ENCODE results near the gene VPS26C.

The VPS26C gene

DNA sequence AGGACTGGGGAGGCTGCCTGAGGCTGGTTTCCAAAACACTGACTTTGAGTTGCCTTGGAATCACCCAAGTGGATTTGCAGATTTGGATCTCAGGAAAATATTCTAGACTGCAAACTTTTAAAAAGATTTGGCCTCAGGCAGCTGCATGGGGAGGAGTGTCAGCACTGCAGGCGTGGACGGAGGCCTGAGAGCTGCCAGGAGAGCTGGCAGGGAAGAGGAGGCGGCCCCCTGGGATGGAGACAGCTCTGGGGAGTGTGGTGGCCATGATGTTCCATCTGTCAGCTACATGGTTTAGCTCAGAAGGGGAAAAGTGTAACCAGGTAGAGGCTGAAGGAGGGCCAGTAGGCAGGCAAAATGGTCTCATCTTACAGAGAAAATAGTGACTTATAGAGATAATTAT, 72.1 kb downstream of the VPS26C start:
- no peak for TF ChIP-seq POLR2A (IDR thresholded peaks at IDR 0.05; ENCODE audit: low read depth, low read length)
- FAIRE-seq, result no peak
- no peak for DNase-seq (ENCODE audit: insufficient read length, low spot score)

DNA sequence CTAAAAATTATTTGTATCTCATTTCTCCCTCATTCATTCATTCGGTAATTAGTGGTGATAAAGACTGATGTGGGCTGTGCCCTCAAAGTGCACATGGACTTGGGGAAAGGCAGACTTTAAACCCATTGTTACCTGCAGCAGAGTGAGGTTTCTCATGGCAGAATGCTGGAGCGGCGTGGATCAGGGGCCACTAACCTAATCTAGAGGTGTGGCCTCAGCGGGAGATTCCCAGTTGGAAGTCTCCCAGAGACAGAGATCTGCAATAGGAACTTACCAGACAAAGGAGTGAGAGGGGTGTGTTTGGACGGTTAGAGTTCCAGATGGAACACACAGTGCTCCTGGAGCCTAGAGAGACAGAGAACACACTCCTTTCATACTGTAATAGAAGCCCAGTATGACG, 73.5 kb downstream of the VPS26C start:
- DNase-seq (ENCODE audit: insufficient read length, low spot score), result no peak
- FAIRE-seq, result no peak
- no peak for TF ChIP-seq POLR2A (IDR thresholded peaks at IDR 0.05; ENCODE audit: low read depth, low read length)

DNA sequence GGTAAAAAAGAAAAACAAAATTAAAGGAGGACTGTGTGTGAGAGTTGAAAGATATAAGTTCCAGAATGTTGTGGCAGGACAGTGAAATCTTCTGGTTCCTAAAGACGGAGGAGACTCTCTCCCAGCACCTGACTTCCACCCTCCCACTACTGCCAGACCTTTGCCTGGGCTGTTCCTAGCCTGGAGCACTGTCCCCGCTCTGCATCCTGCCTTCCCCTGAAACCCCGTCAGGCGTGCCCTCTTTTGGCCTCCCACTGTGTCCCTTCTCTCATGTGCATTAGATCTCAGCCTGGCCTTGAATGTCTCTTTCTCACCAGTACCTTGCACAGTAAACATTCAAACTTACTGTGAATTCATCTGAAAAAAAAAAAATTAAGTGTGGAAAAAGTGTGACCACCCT, 74.1 kb downstream of the VPS26C start:
- DNase-seq (ENCODE audit: insufficient read length, low spot score) (no peak), FAIRE-seq (no peak)
- TF ChIP-seq POLR2A (IDR thresholded peaks at IDR 0.05; ENCODE audit: low read depth, low read length), result no peak

DNA sequence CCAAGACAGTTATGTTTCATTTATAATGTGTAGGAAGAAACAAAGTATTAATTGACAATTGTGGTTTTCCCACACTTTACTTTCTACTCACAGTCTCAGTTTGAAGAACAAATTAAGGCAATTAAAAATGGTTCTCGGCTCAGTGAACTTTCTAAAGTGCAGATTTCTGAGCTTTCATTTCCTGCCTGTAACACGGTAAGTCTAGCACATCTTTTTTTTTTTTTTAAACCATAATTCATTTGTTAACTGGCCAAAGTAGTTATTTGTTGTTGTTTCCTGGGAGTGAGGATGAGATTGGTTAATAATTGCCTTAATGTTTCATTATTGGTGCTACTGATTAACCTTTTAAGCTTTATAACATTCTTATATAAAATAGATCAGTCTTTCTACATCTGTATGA, 75.1 kb downstream of the VPS26C start:
- no peak for TF ChIP-seq POLR2A (IDR thresholded peaks at IDR 0.05; ENCODE audit: low read depth, low read length)
- DNase-seq (ENCODE audit: insufficient read length, low spot score) (no peak), FAIRE-seq (no peak)

DNA sequence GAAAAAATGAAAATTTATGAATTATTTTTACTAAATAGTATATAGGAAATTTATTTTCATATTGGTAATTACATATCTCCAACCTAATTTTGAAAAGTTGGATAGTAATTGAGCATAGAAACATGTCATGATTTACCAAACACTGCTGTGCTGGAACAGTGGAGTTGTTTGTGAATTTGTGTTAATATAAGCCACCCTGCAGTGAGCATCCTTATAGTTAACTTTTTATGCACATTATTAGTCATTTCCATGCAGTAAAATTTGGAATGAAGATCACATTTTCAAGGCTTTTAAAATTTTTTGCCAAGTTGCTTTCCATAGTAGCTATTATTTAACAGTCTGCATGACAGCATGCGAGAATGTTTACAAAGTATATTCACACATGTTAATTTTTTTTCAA, 78.3 kb downstream of the VPS26C start:
- TF ChIP-seq POLR2A (IDR thresholded peaks at IDR 0.05; ENCODE audit: low read depth, low read length), result no peak
- FAIRE-seq (no peak), DNase-seq (ENCODE audit: insufficient read length, low spot score) (no peak)

DNA sequence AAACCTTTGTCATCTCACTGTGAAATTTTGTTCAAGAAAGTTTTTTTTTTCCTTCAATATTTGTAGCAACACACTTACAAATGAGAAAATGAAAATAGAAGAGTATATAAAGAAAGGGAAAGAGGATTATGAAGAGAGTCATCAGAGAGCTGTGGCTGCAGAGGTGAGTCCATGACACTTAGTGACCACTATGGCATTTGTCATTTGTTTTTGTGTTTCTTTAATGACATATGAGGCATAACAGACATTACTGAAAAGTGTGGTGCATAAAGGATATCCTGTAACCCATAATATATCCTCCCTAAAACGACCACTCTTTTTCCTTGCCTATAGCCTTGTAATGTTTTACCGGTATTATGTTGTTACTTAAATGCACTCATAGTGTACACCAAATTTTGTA, 80.2 kb downstream of the VPS26C start:
- no peak for FAIRE-seq
- TF ChIP-seq POLR2A (IDR thresholded peaks at IDR 0.05; ENCODE audit: low read depth, low read length), result no peak
- DNase-seq (ENCODE audit: insufficient read length, low spot score), result no peak

DNA sequence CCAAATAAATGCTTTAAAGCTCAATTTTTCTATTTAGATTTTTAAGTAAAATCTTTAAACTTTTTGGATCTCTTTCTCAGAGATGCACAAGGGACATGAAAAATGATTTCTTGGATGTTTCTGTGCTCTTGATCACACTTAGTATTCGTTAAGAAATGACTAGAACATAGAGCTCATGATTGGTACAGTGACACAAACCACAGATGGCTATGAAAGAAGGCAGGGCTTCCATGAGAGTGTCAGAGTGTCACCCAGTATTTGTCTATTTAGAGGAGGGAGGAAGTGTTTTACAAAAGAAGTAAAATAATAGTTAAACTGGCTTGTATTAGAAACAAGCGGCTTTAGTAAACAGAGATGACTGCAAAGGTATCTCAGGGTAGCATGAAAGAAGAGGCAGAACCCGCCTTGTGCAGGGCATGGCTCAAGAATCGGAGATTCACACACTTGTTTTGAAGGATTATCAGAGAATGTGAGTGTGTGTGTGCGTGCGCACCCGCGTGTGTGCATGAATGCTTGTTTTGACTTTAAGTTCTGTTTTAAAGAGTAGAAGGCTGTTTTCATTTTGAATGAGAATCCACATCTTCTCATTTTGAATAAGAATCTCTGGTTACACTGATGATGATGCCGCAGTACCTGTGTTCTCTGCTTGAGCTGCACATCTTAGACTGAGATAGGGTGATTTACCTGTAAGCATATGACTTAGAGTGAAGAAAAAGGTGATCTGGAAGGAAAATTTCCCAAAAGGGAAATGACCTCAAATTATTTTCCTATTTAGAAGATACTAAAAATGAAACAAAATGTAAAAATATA, 82.1 kb downstream of the VPS26C start:
- no peak for DNase-seq (ENCODE audit: insufficient read length, low spot score)
- no peak for TF ChIP-seq POLR2A (IDR thresholded peaks at IDR 0.05; ENCODE audit: low read depth, low read length)
- no peak for FAIRE-seq

DNA sequence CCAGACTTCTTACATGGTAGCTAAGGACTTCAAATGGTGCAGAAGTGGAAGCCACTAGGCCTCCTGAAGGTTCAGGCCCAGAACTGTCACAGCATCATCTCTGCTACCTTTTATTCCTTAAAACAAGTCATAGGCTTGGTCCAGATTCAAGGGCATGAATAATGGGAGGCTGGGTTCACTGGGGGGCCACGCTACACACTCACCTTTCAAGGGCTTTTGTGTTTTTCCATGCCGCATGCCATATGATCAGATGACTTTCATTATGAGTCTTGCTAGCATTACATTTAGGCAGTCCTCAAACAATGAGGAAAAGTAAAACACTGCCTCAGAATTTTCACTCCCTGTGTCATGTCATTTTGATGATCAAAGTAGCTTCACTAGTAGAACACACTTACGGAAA, 83.4 kb downstream of the VPS26C start:
- no peak for FAIRE-seq
- DNase-seq (ENCODE audit: insufficient read length, low spot score), result no peak
- no peak for TF ChIP-seq POLR2A (IDR thresholded peaks at IDR 0.05; ENCODE audit: low read depth, low read length)

DNA sequence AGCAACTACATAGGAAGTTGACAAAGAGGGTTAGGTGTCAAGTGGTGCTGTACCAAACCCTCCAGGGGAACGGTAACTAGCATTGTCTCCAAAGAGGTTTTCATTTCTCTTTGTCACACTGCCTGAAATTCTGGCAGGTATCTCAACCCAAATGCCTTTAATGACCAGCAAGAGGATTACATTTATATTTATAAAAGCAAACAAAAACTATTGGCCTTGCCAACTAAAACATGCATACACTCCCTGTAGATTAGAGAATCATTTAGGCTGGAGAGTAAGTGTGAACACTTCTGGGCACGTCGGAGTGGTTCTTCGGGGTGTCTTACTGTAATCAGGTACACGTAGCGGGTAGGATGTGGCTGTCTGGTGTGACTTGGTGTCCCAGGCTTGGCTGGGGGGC, 84.9 kb downstream of the VPS26C start:
- FAIRE-seq, result no peak
- TF ChIP-seq POLR2A (IDR thresholded peaks at IDR 0.05; ENCODE audit: low read depth, low read length), result no peak

DNA sequence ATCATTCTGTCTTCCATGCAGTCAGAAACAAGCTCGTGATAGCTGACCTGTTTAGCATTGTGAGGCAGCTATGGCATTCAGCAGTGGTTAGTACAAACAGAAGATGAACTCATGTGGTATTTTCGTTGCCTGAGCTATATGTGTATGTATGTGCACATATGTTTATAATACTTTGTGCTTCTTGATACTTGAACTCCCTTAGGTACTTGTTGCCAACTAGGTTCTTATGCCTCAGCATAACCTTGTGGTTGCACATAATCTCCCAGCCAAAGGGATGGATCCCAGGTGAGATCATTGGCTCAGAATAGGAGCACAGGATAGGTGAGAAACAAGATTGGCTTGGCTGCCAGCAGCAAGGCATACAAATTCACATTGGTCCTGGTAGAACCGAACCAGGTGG, 86.1 kb downstream of the VPS26C start:
- DNase-seq (ENCODE audit: insufficient read length, low spot score) (no peak), FAIRE-seq (no peak)
- TF ChIP-seq POLR2A (IDR thresholded peaks at IDR 0.05; ENCODE audit: low read depth, low read length), result no peak

More for the DNA sequence above, 84.9 kb downstream of the VPS26C start:
- no peak for DNase-seq (ENCODE audit: insufficient read length, low spot score)

DNA sequence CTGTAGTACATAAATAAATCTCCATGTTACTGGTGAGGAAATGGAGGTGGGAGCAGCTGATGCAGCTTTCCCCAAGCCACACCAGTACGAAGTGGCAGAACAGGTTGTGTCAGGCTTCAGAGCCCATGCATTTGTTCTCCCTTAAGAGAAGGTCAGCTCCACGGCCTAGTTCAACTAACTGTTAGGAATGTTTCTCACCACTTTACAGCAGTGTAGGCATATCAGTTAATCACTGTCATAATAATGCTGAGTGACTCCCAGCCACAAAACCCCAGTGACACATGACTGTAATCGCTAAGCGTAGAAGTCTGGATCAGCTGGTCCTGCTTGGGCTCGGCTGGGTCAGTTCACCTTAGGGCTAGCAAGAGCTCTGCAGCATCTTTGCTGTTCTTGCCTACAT, 90.4 kb downstream of the VPS26C start:
- no peak for DNase-seq (ENCODE audit: insufficient read length, low spot score)
- FAIRE-seq, result no peak
- TF ChIP-seq POLR2A (IDR thresholded peaks at IDR 0.05; ENCODE audit: low read depth, low read length), result no peak

All from H54 (cell line).